Measurements from ENCODE around the gene ZNF853. TPM values are rescaled to one million over a fixed set of nuclear protein-coding genes. Genes with fewer than 3 reads are reported as not detected.

The ZNF853 gene
- total RNA-seq, 1 experiment from 2014 or later, result 12.3 TPM

GRCh38 chr7:6621195-6622133 lies 6.1 kb downstream of the ZNF853 start:
- H3K9me3 ChIP-seq, result no peaks in the 10 kb centered on the region
- CTCF ChIA-PET, result no interaction called here
- no peak for DNase-seq
- no peaks in the 10 kb centered on the region for H3K27me3 ChIP-seq (replicated peaks; ENCODE audit: control insufficient read depth, insufficient read depth, low read length)
- Mint-ChIP-seq H3K27me3 (ENCODE audit: insufficient read depth, unreplicated experiment) (no peaks in the 10 kb centered on the region), H3K27ac (ENCODE audit: unreplicated experiment) (no peak overlapping the region), H3K4me1 (ENCODE audit: low read depth, unreplicated experiment) (no peaks in the 10 kb centered on the region), H3K36me3 (ENCODE audit: insufficient read depth, unreplicated experiment) (no peaks in the 10 kb centered on the region), H3K9me3 (ENCODE audit: unreplicated experiment) (no peaks in the 10 kb centered on the region), H3K4me3 (ENCODE audit: unreplicated experiment) (no peak overlapping the region)
- BruUV-seq (replicated peaks), result no TSS peak
- intact Hi-C loops (cut with micrococcal nuclease; ENCODE audit: unreplicated experiment), result no loop called here
- H3K4me3 ChIP-seq (ENCODE audit: low read depth, low read length), result no peak overlapping the region
- no peaks in the 10 kb centered on the region; the same call in 1 of the 2 replicates for H3K36me3 ChIP-seq (ENCODE audit: control insufficient read depth, insufficient read depth, low read length)
- no peaks in the 10 kb centered on the region for H3K4me1 ChIP-seq
- no peak for TF ChIP-seq CTCF (IDR thresholded peaks at IDR 0.05; ENCODE audit: insufficient read depth in 1 of 2, low read depth in 1 of 2, low read length in 1 of 2, severe bottlenecking in 1 of 2, unreplicated experiment in 1 of 2)
- POLR2A ChIA-PET, result no interaction called here

DNA sequence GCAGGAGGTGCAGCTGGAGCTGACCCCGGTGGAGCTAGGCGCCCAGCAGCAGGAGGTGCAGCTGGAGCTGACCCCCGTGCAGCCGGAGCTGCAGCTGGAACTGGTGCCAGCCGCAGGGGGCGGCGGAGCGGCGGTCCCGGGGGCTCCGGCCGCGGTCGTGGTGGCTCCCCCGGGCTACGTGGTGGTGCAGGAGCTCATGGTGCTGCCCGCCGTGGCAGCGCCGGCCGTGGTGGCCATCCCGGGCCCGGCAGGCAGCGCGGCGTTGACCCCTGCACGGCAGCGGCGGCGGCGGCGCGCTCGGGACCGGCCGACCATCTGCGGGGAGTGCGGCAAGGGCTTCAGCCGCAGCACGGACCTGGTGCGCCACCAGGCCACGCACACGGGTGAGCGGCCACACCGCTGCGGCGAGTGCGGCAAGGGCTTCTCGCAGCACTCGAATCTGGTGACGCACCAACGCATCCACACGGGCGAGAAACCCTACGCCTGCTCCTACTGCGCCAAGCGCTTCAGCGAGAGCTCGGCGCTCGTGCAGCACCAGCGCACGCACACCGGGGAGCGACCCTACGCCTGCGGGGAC lies 6.8 kb downstream of the ZNF853 start:
- Histone ChIP-seq H3K4me3 (ENCODE audit: low read depth, low read length) (no peak overlapping the region), H3K27me3 (replicated peaks; ENCODE audit: control insufficient read depth, insufficient read depth, low read length) (no peaks in the 10 kb centered on the region), H3K36me3 (ENCODE audit: control insufficient read depth, insufficient read depth, low read length) (no peaks in the 10 kb centered on the region; the same call in 1 of the 2 replicates), H3K9me3 (no peaks in the 10 kb centered on the region), H3K4me1 (no peaks in the 10 kb centered on the region)
- H3K36me3 Mint-ChIP-seq (ENCODE audit: insufficient read depth, unreplicated experiment), result no peaks in the 10 kb centered on the region
- no peaks in the 10 kb centered on the region for H3K4me1 Mint-ChIP-seq (ENCODE audit: low read depth, unreplicated experiment)
- POLR2A ChIA-PET, result no interaction called here
- no peaks in the 10 kb centered on the region for H3K9me3 Mint-ChIP-seq (ENCODE audit: unreplicated experiment)
- no peaks in the 10 kb centered on the region for H3K27me3 Mint-ChIP-seq (ENCODE audit: insufficient read depth, unreplicated experiment)
- CTCF ChIA-PET, result no interaction called here
- no peak for DNase-seq
- BruUV-seq (replicated peaks), result no TSS peak
- H3K27ac Mint-ChIP-seq (ENCODE audit: unreplicated experiment), result no peak overlapping the region
- H3K4me3 Mint-ChIP-seq (ENCODE audit: unreplicated experiment), result no peak overlapping the region
- intact Hi-C loops (cut with micrococcal nuclease; ENCODE audit: unreplicated experiment), result no loop called here
- no peak for TF ChIP-seq CTCF (IDR thresholded peaks at IDR 0.05; ENCODE audit: insufficient read depth in 1 of 2, low read depth in 1 of 2, low read length in 1 of 2, severe bottlenecking in 1 of 2, unreplicated experiment in 1 of 2)

GRCh38 chr7:6623589-6624245 lies 8.3 kb downstream of the ZNF853 start:
- H3K36me3 ChIP-seq (ENCODE audit: control insufficient read depth, insufficient read depth, low read length), result no peaks in the 10 kb centered on the region; the same call in 1 of the 2 replicates
- BruUV-seq (replicated peaks), result no TSS peak
- H3K27me3 Mint-ChIP-seq (ENCODE audit: insufficient read depth, unreplicated experiment), result no peaks in the 10 kb centered on the region
- DNase-seq, result no peak
- H3K4me3 ChIP-seq (ENCODE audit: low read depth, low read length), result no peak overlapping the region
- no peaks in the 10 kb centered on the region for H3K4me1 ChIP-seq
- TF ChIP-seq CTCF (IDR thresholded peaks at IDR 0.05; ENCODE audit: insufficient read depth in 1 of 2, low read depth in 1 of 2, low read length in 1 of 2, severe bottlenecking in 1 of 2, unreplicated experiment in 1 of 2), result no peak
- H3K36me3 Mint-ChIP-seq (ENCODE audit: insufficient read depth, unreplicated experiment), result no peaks in the 10 kb centered on the region
- H3K9me3 ChIP-seq, result no peaks in the 10 kb centered on the region
- intact Hi-C loops (cut with micrococcal nuclease; ENCODE audit: unreplicated experiment), result no loop called here
- H3K27ac Mint-ChIP-seq (ENCODE audit: unreplicated experiment), result no peak overlapping the region
- no peaks in the 10 kb centered on the region for H3K27me3 ChIP-seq (replicated peaks; ENCODE audit: control insufficient read depth, insufficient read depth, low read length)
- no peaks in the 10 kb centered on the region for H3K4me1 Mint-ChIP-seq (ENCODE audit: low read depth, unreplicated experiment)
- CTCF ChIA-PET, result no interaction called here
- POLR2A ChIA-PET, result no interaction called here
- no peak overlapping the region for H3K4me3 Mint-ChIP-seq (ENCODE audit: unreplicated experiment)
- no peaks in the 10 kb centered on the region for H3K9me3 Mint-ChIP-seq (ENCODE audit: unreplicated experiment)

Measured in Caco-2 (cell line).